Heart left ventricle (tissue), 16 donors: ENCODE results near the gene LAPTM4A. TPM values are rescaled to one million over a fixed set of nuclear protein-coding genes. Genes with fewer than 3 reads are reported as not detected.

Experiments used
- ATAC-seq, 4 donors: fragments of 200-7000 bp; cut with Tn5 transposase; one replicate each; pipeline ENCODE4 v1.9.1; 2020 to 2022; ENCODE audit warnings: moderate library complexity in 4 of 4, mild to moderate bottlenecking in 3 of 4, moderate number of reproducible peaks in 1 of 4
- DNase-seq, 5 donors: peaks; one replicate each; pipeline ENCODE4 v3.0.0-alpha.2; 2020
- H3K27ac ChIP-seq, 12 donors: fragments of 200-600 bp; sonication (generic) in 4 of 12; one replicate each; pipeline versions ENCODE4 v1.5.0 to v1.8.0; 2016 to 2022; ENCODE audit warnings: mild to moderate bottlenecking in 2 of 12
- H3K27me3 ChIP-seq, 9 donors: fragments of 200-600 bp; sonication (generic) in 2 of 9; one replicate each; pipeline versions ENCODE4 v1.5.1 to v1.8.0; 2016 to 2022; ENCODE audit warnings: mild to moderate bottlenecking in 3 of 9
- H3K36me3 ChIP-seq, 9 donors: fragments of 200-600 bp; sonication (generic) in 2 of 9; one replicate each; pipeline versions ENCODE4 v1.5.0 to v1.8.0; 2018 to 2022; ENCODE audit warnings: mild to moderate bottlenecking in 2 of 9
- H3K4me1 ChIP-seq, 12 donors: fragments of 200-600 bp; sonication (generic) in 4 of 12; one replicate each; pipeline versions ENCODE4 v1.5.0 to v1.8.0; 2016 to 2022; ENCODE audit warnings: mild to moderate bottlenecking in 3 of 12
- H3K4me3 ChIP-seq, 12 donors: fragments of 200-600 bp; sonication (generic) in 4 of 12; one replicate each; pipeline versions ENCODE4 v1.5.0 to v1.8.0; 2017 to 2022; ENCODE audit warnings: mild to moderate bottlenecking in 9 of 12, moderate library complexity in 4 of 12
- H3K9me3 ChIP-seq, 12 donors: fragments of 200-600 bp; sonication (generic) in 4 of 12; one replicate each; pipeline versions ENCODE4 v1.5.0 to v1.8.0; 2016 to 2022; ENCODE audit warnings: mild to moderate bottlenecking in 1 of 12
- CTCF ChIP-seq, 12 donors: fragments of 200-600 bp; sonication (generic) in 4 of 12; IDR thresholded peaks; one replicate each; pipeline versions ENCODE4 v1.5.0 to v1.8.0; 2018 to 2022; ENCODE audit warnings: antibody characterized with exemption in 12 of 12, mild to moderate bottlenecking in 5 of 12
- POLR2A ChIP-seq, 2 donors: fragments of 450-650 bp; IDR thresholded peaks; one replicate each; pipeline ENCODE4 v1.6.1; 2017; ENCODE audit warnings: antibody characterized with exemption in 2 of 2, mild to moderate bottlenecking in 2 of 2, moderate library complexity in 2 of 2
- WGBS, 4 donors: extraction: QIAGEN DNeasy Blood & Tissue Kit in 2 of 4; methylation state at CpG; one replicate each; pipeline versions ENCODE4 v1.1.5 to v1.1.7; 2013 to 2018; 5-methylcytosine and 5-hydroxymethylcytosine counted together
- intact Hi-C, 10 donors: fragments of 100-400 bp; cut with DNase I; formaldehyde crosslinking; loops; one replicate each; pipeline versions ENCODE4 v1.11.1 to v1.14.2; 2022
- polyA plus RNA-seq, 2 donors: library from polyadenylated mRNA; stranded (reverse); fragments of 200-250 nt; gene quantifications; one replicate each; pipeline ENCODE4 v1.2.3, GENCODE V29; 2013
- total RNA-seq, 9 donors: library from RNA; depleted of rRNA in 2 of 9; stranded (reverse); fragments of >200 nt in 2 of 9; fragmentation: NEBNext Ultra II Directional in 3 of 9; extraction: Animal tissue kit (Norgen Biotek cat#: 25700) in 3 of 9; gene quantifications; one replicate each; pipeline versions ENCODE4 v1.1.0 to v1.2.4, GENCODE V29; 2016 to 2023
- donor health status: ischemic (EF 13 %, LVEDD 7.1; RV severe dilation, severe dysfunction).
- donor health status: healthy with polysubstance abuse.
- donor health status: DM: no; HTN: yes; CAD: no.
- donor health status: DM: no; HTN: no; CAD: no.
- donor health status: ischemic (EF 25% LVEDD 6.9; RV normal size, moderate dysfunction).
- donor health status: ischemic (EF 25% LVEDD 5.7; RV mildly dilated, moderate dysfunction).
- donor health status: healthy.
- donor health status: DM: yes; HTN: yes; CAD: no.
- donor health status: ischemic (EF 35%, LVEDD 5.7; RV mildly dilated, moderate dysfunction).
- donor health status: nonischemic (EF 11% LVEDD 7.7; RV severe dilation, severe dysfunction).
- donor health status: DM: yes; HTN: yes; CAD: no.
- donor health status: PGD.
- donor health status: ischemic (EF 29% LVEDD 5.4; RV normal size, mild dysfunction).
- donor health status: nonischemic (EF 23%, LVEDD 6.1; RV moderate dilation, normal function).

The LAPTM4A gene
- total and polyA plus RNA-seq, 11 donors: 107 to 241 (median 177) TPM

DNA sequence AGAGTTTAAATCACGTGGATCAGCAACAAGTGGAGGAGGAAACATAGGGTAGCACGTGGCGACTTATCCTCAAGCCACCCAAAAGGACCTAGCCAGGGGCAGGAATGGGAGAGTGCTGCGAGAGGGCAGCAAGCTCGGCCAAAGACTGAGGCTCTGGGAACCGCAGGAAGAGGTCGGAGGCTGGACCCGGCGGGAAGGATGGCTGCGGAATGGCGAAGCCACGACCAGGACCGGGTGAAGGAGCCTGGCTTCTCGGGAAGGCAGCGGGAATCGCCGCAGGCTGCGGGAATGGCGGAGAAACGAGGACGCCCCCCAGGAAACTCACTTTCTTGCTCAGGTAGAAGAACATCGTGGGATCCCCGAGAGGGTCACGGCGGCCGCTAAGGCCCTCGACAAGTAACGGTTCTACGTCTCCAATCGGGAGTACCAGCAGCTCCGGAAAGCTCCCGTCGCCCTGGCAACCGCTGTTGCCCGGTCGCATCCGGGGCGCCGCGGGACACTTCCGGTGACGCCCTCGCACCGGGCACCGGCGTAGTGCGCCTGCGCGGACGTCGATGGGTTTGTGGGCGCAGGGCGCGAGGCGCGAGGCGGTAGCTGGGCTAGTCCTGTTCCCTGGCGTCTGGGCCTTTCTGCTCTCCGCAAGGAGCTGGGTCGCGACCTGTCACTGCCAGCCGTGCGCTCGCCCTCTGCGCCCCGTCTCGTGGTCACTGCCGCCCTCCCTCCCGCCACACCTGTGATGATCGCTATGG is 61.6 kb downstream of the LAPTM4A start, which contains the start of gene WDR35:
Gene WDR35 (minus strand): TSS at position 439 of the 749 bp plus-strand sequence. CDS start 90 bp downstream, at position 349.
- Histone ChIP-seq H3K4me3 (peak within 1 kb of the TSS; percentile 64 to 97 (median 70)), H3K4me1 (peaks cover 0 to 20% (median 6%) of the 10 kb centered on the region in 12 donors), H3K27ac (peak within 1 kb of the TSS in 11 of 12 donors; percentile 25 to 72 (median 53)), H3K36me3 (peaks cover 0 to 6% (median 0%) of the 10 kb centered on the region in 9 donors), H3K9me3 (no peaks in the 10 kb centered on the region), H3K27me3 (peaks cover 0 to 15% (median 0%) of the 10 kb centered on the region in 9 donors)
- no peak for TF ChIP-seq CTCF (IDR thresholded peaks at IDR 0.05)
- peak in 1 of 2 donors; percentile 68 for TF ChIP-seq POLR2A (IDR thresholded peaks at IDR 0.05)
- 0 to 2% (median 1%) methylated on average over 37 to 70 of the region's 70 CpGs for WGBS, 4 donors
- DNase-seq (peak; percentile 86 to 95 (median 91)), ATAC-seq (peak; percentile 94 to 100 (median 99))
- intact Hi-C loops: loop anchor here in 1 of 10 donors (10.0 kb wide), 1 partner anchor 225 kb away; no protein-coding TSS in a partner anchor

- peaks cover 0 to 20% (median 6%) of the 10 kb centered on the region in 12 donors for H3K4me1 ChIP-seq
- no peaks in the 10 kb centered on the region for H3K9me3 ChIP-seq
- 4 to 10% (median 7%) methylated on average over 8 of the region's 8 CpGs for WGBS, 4 donors
- H3K36me3 ChIP-seq: peaks cover 0 to 6% (median 0%) of the 10 kb centered on the region in 9 donors
- peak overlapping the region in 7 of 12 donors; percentile 25 to 72 (median 60) for H3K27ac ChIP-seq
- intact Hi-C loops: no loop called here
- peak in 1 of 4 donors; percentile 7 for ATAC-seq
- H3K4me3 ChIP-seq: peak overlapping the region; percentile 64 to 97 (median 70)
- no peak for DNase-seq
- H3K27me3 ChIP-seq: peaks cover 0 to 15% (median 0%) of the 10 kb centered on the region in 9 donors
- TF ChIP-seq CTCF (IDR thresholded peaks at IDR 0.05): no peak
- no peak for TF ChIP-seq POLR2A (IDR thresholded peaks at IDR 0.05)
These were observed 62.1 kb downstream of the LAPTM4A start for GRCh38 chr2:19989342-19989666.

DNA sequence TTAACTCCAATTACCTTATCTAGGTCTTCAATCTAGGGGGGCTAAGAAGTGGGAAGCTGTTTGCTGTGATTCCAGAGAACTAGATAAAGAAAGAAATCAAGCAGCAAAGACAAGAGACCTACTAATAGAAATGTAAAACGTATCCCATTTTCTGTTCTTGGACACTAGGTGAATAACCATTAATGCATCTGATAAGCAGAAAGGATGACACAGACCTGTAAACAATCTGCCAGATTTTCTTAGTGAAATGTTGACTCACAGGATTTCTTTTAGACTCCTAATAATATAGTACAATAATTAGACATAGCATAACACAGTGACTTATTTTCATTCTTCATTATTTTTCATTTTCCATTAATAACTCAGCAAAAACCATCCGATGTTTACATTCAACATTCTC is 62.8 kb downstream of the LAPTM4A start:
- peaks cover 0 to 20% (median 6%) of the 10 kb centered on the region in 12 donors for H3K4me1 ChIP-seq
- peaks cover 0 to 15% (median 0%) of the 10 kb centered on the region in 9 donors for H3K27me3 ChIP-seq
- no peak for TF ChIP-seq CTCF (IDR thresholded peaks at IDR 0.05)
- TF ChIP-seq POLR2A (IDR thresholded peaks at IDR 0.05): no peak
- DNase-seq (no peak), ATAC-seq (no peak)
- peaks cover 0 to 11% (median 0%) of the 10 kb centered on the region in 9 donors for H3K36me3 ChIP-seq
- no peaks in the 10 kb centered on the region for H3K9me3 ChIP-seq
- no peak overlapping the region for H3K27ac ChIP-seq
- intact Hi-C loops: no loop called here
- 72 to 85% (median 75%) methylated on average over 2 of the region's 2 CpGs for WGBS, 4 donors
- peak overlapping the region in 6 of 12 donors; percentile 64 to 97 (median 76) for H3K4me3 ChIP-seq

DNA sequence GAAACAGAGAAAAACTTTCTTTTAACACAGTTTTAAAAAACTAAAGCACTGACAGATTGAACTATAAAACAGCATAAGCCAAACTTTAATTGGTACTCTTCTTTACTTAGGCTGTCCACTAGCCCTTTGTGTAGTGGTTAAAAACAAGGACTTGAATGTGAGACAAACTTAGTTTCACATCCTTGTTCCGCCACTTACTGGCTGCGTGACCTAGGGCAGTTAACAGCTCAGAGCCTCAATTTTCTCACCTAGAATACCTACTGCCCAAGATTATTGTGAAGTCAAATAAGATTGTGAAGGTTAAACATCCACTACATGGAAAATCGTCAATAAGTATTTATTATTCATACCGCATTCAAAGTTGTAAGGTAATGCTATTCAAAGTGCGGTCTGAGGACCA is 63.5 kb downstream of the LAPTM4A start:
- 94 to 98% (median 97%) methylated on average over 5 of the region's 5 CpGs for WGBS, 4 donors
- intact Hi-C loops: no loop called here

More for the DNA sequence above, 63.5 kb downstream of the LAPTM4A start:
- H3K4me3 ChIP-seq: no peak overlapping the region
- no peak for TF ChIP-seq CTCF (IDR thresholded peaks at IDR 0.05)
- TF ChIP-seq POLR2A (IDR thresholded peaks at IDR 0.05): no peak
- no peak overlapping the region for H3K27ac ChIP-seq
- peaks cover 0 to 13% (median 0%) of the 10 kb centered on the region in 9 donors for H3K27me3 ChIP-seq
- H3K4me1 ChIP-seq: peaks cover 0 to 20% (median 6%) of the 10 kb centered on the region in 12 donors
- DNase-seq (no peak), ATAC-seq (no peak)
- peaks cover 0 to 11% (median 0%) of the 10 kb centered on the region in 9 donors for H3K36me3 ChIP-seq
- H3K9me3 ChIP-seq: no peaks in the 10 kb centered on the region
